T-helper 2 cell treated with Interferon-gamma antibody and Interleukin-4, amounts not matched to agents 5 μg/mL and 100 μg/mL, for 36 hours (primary cell): Measurements from ENCODE around the gene NPIPA1.
"Not testable (repeated sequence)": the region's sequence is repeated elsewhere in the genome, so short reads cannot be mapped to it uniquely, and the experiment has no call there.

Experiments used
- DNase-seq: peaks from one replicate; pipeline ENCODE4 v3.0.0; 2021; ENCODE audit warnings: low spot score
- H3K27ac Mint-ChIP-seq: one replicate; pipeline ENCODE4 v1.8.0; 2021; ENCODE audit warnings: mild to moderate bottlenecking, mixed read lengths
- H3K27me3 Mint-ChIP-seq: one replicate; pipeline ENCODE4 v1.8.0; 2021; ENCODE audit warnings: low read depth, mixed read lengths
- H3K36me3 Mint-ChIP-seq: one replicate; pipeline ENCODE4 v1.8.0; 2021; ENCODE audit warnings: low read depth, mixed read lengths
- H3K4me1 Mint-ChIP-seq: one replicate; pipeline ENCODE4 v1.8.0; 2021; ENCODE audit warnings: low read depth, mixed read lengths
- H3K4me3 Mint-ChIP-seq: one replicate; pipeline ENCODE4 v1.8.0; 2022; ENCODE audit warnings: mild to moderate bottlenecking, moderate library complexity, mixed read lengths
- H3K9me3 Mint-ChIP-seq: one replicate; pipeline ENCODE4 v1.8.0; 2021; ENCODE audit warnings: mixed read lengths

NPIPA1 gene

DNA sequence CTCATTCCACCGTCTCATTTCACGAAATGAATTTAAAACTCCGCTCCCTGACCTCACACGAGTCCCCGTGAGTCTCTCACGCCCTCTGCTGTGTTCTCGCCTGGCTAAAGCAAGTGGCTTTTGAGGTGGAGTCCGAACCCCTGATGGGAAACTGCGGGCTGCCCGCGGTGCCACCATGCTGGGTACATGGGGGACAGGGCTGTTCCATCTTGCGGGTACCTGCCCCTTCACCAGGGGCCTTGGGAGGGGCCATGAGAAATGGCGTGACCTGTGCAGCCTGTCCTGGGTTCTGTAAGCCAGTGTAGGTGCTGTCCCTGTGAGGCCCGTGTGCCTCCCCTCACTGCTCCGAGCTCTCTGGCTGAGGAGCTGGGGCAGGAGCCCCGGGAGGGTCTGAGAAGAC lies 14.3 kb upstream of the NPIPA1 start:
- H3K4me3 Mint-ChIP-seq, H3K9me3 Mint-ChIP-seq, DNase-seq, H3K36me3 Mint-ChIP-seq, H3K27me3 Mint-ChIP-seq, H3K27ac Mint-ChIP-seq, H3K4me1 Mint-ChIP-seq: not testable (repeated sequence)

DNA sequence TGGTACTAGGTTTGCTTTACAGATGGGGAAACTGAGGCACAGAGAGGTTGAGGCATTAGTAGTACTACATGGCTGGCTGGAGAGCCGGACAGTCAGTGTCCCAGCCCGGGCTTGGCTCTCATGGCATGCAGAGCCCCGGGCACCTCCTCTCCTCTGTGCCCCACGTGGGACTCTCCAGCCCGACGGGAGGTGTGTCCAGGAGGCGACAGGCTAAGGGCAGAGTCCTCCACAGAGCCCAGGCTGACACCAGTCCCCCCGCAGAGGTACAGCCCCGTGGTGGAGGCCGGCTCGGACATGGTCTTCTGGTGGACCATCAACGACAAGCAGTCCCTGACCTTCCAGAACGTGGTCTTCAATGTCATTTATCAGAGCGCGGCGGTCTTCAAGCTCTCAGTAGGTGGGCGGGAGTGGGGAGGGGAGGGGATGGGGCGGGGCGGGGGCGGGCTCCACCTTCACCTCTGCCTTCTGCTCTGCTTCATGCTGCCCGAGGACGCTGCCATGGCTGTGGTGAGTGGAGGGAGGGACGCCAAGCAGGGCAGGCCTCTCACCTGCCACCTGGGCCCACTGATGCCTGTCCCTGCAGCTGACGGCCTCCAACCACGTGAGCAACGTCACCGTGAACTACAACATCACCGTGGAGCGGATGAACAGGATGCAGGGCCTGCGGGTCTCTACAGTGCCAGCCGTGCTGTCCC lies 13.7 kb upstream of the NPIPA1 start:
- H3K36me3 Mint-ChIP-seq, DNase-seq, H3K4me1 Mint-ChIP-seq, H3K27ac Mint-ChIP-seq, H3K27me3 Mint-ChIP-seq, H3K4me3 Mint-ChIP-seq, H3K9me3 Mint-ChIP-seq: not testable (repeated sequence)

DNA sequence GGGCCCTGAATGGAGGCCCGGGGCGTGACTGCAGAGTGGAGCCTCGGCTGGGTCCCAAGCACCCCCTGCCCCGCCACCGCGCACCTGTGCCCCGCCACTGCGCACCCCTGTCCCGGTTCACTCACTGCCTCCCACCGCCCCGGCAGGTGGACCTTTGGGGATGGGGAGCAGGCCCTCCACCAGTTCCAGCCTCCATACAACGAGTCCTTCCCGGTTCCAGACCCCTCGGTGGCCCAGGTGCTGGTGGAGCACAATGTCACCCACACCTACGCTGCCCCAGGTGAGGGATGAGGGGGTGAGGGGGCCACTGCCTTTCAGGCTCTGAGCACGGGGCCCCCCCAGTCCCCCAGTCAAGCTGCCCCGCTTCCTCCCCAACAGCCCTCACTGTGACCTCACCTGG lies 12.9 kb upstream of the NPIPA1 start:
- not testable (repeated sequence) for H3K9me3 Mint-ChIP-seq, H3K27me3 Mint-ChIP-seq, H3K27ac Mint-ChIP-seq, H3K4me1 Mint-ChIP-seq, H3K36me3 Mint-ChIP-seq, H3K4me3 Mint-ChIP-seq, DNase-seq

DNA sequence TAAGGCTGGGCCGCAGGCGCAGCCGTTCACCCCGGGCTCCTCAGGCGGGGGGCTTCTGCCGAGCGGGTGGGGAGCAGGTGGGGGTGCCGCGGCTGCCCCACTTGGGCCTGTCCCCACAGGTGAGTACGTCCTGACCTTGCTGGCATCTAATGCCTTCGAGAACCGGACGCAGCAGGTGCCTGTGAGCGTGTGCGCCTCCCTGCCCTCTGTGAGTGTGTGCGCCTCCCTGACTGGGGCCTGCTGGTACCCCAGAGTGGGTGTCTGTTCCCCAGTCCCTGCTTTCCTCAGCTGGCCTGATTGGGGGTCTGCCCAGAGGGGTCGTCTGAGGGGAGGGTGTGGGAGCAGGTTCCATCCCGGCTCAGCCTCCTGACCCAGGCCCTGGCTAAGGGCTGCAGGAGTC lies 12.3 kb upstream of the NPIPA1 start:
- H3K36me3 Mint-ChIP-seq, H3K27me3 Mint-ChIP-seq, H3K9me3 Mint-ChIP-seq, H3K27ac Mint-ChIP-seq, H3K4me1 Mint-ChIP-seq, DNase-seq, H3K4me3 Mint-ChIP-seq: not testable (repeated sequence)

DNA sequence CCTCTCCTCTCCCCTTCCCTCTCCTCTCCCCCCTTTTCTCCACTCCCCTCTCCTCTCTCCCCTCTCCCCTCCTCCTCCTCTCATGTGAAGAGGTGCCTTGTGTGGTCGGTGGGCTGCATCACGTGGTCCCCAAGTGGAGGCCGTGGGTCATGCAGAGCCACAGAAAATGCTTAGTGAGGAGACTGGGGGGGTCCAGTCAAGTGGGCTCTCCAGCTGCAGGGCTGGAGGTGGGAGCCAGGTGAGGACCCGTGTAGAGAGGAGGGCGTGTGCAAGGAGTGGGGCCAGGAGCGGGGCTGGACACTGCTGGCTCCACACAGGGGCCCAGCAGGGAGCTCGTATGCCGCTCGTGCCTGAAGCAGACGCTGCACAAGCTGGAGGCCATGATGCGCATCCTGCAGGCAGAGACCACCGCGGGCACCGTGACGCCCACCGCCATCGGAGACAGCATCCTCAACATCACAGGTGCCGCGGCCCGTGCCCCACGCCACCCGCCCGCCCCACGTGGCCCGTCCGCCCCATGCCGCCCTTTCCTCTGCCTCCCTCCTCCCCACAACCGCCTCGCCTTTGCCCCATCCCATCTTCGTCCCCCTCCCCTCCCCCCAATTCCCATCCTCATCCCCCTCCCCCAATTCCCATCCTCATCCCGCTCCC lies 9.1 kb upstream of the NPIPA1 start:
- not testable (repeated sequence) for H3K27me3 Mint-ChIP-seq, DNase-seq, H3K36me3 Mint-ChIP-seq, H3K9me3 Mint-ChIP-seq, H3K4me3 Mint-ChIP-seq, H3K4me1 Mint-ChIP-seq
- peak overlapping the region; percentile 73 for H3K27ac Mint-ChIP-seq

DNA sequence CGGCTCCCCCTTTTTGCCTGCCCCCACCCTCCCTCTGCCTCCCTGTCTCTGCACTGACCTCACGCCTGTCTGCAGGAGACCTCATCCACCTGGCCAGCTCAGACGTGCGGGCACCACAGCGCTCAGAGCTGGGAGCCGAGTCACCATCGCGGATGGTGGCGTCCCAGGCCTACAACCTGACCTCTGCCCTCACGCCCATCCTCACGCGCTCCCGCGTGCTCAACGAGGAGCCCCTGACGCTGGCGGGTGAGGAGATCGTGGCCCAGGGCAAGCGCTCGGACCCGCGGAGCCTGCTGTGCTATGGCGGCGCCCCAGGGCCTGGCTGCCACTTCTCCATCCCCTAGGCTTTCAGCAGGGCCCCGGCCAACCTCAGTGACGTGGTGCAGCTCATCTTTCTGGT lies 8.1 kb upstream of the NPIPA1 start:
- not testable (repeated sequence) for H3K27me3 Mint-ChIP-seq, H3K4me1 Mint-ChIP-seq, H3K9me3 Mint-ChIP-seq, H3K4me3 Mint-ChIP-seq, DNase-seq, H3K27ac Mint-ChIP-seq, H3K36me3 Mint-ChIP-seq

DNA sequence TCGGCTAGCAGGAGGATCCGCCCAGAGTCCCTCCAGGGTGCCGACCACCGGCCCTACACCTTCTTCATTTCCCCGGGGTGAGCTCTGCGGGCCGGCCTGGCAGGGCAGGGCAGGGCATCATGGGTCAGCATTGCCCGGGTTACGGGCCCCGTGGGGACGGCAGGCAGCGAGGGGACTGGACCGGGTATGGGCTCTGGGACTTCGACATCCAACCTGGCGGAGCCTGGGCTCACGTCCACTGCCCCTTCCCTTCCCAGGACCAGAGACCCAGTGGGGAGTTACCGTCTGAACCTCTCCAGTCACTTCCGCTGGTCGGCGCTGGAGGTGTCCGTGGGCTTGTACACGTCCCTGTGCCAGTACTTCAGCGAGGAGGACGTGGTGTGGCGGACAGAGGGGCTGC lies 7.0 kb upstream of the NPIPA1 start:
- H3K27ac Mint-ChIP-seq, H3K4me3 Mint-ChIP-seq, DNase-seq, H3K9me3 Mint-ChIP-seq, H3K27me3 Mint-ChIP-seq, H3K36me3 Mint-ChIP-seq, H3K4me1 Mint-ChIP-seq: not testable (repeated sequence)

DNA sequence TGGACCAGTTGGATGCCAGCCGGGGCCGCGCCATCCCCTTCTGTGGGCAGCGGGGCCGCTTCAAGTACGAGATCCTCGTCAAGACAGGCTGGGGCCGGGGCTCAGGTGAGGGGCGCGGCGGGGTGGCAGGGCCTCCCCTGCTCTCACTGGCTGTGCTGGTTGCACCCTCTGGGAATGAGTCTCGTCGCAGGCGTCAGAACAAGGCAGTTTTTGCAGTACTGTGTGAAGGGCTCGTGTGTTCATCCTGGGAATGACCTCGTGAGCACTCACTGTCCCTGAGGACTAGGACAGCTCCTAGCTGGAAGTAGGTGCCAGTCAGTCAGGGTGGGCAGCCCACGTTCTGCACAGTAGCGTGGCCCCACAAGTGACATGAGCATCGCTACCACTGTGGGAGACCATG lies 6.3 kb upstream of the NPIPA1 start:
- not testable (repeated sequence) for H3K36me3 Mint-ChIP-seq, H3K27ac Mint-ChIP-seq, H3K27me3 Mint-ChIP-seq, H3K9me3 Mint-ChIP-seq, DNase-seq, H3K4me3 Mint-ChIP-seq, H3K4me1 Mint-ChIP-seq

DNA sequence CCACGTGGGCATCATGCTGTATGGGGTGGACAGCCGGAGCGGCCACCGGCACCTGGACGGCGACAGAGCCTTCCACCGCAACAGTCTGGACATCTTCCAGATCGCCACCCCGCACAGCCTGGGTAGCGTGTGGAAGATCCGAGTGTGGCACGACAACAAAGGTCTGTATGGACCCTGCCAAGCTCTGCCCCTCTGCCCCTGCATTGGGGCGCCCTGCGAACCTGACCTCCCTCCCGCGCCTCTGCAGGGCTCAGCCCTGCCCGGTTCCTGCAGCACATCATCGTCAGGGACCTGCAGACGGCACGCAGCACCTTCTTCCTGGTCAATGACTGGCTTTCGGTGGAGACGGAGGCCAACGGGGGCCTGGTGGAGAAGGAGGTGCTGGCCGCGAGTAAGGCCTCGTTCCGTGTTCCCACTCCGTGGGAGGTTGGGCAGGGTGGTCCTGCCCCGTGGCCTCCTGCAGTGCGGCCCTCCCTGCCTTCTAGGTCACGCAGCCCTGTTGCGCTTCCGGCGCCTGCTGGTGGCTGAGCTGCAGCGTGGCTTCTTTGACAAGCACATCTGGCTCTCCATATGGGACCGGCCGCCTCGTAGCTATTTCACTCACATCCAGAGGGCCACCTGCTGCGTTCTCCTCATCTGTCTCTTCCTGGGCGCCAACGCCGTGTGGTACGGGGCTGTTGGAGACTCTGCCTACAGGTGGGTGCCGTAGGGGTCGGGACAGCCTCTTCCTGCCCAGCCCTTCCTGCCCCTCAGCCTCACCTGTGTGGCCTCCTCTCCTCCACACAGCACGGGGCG lies 4.5 kb upstream of the NPIPA1 start:
- H3K27me3 Mint-ChIP-seq, H3K27ac Mint-ChIP-seq, H3K36me3 Mint-ChIP-seq, H3K4me3 Mint-ChIP-seq, DNase-seq, H3K9me3 Mint-ChIP-seq, H3K4me1 Mint-ChIP-seq: not testable (repeated sequence)

DNA sequence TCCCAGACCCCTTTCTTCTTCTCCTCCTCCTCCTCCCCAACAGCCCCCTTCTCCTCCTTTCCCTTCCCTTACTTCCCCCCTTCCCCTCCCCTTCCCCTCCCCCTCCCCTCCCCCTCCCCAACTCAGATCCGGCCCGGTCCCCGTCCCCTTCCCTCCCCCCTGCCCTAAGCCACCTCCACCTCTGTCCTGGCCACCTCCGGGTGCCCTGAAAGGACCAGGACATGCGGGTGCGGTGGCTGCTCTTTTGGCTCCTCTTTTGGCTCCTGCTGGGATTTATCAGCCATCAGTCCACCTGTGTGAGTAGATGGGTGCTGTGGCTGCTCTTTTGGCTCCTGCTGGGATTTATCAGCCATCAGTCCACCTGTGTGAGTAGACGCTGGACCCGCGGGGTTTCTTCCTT lies 751 bp downstream of the NPIPA1 start:
- H3K4me3 Mint-ChIP-seq, H3K36me3 Mint-ChIP-seq, H3K27ac Mint-ChIP-seq, H3K9me3 Mint-ChIP-seq, H3K4me1 Mint-ChIP-seq, H3K27me3 Mint-ChIP-seq, DNase-seq: not testable (repeated sequence)

DNA sequence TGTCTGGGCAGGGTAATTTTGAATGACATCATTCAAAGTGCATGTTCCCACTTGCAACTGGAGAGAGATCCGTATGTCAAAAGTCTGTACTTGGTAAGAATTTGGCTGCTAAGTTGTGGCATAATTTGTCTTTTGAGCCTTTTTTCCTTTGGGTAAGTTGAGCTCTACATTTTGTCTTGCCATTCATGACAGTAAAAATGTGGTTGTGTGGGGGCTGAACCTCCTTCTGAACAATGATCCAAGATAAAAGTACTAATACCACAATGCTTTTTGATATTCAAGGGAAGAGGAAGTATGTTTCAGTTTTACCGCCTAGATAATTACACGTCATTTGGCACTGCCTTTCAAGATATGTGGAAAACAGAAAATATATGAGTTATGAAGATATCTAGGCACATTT lies 5.4 kb downstream of the NPIPA1 start:
- not testable (repeated sequence) for H3K27ac Mint-ChIP-seq, H3K9me3 Mint-ChIP-seq, H3K4me3 Mint-ChIP-seq, H3K36me3 Mint-ChIP-seq, H3K4me1 Mint-ChIP-seq, H3K27me3 Mint-ChIP-seq
- DNase-seq, result peak; percentile 21

DNA sequence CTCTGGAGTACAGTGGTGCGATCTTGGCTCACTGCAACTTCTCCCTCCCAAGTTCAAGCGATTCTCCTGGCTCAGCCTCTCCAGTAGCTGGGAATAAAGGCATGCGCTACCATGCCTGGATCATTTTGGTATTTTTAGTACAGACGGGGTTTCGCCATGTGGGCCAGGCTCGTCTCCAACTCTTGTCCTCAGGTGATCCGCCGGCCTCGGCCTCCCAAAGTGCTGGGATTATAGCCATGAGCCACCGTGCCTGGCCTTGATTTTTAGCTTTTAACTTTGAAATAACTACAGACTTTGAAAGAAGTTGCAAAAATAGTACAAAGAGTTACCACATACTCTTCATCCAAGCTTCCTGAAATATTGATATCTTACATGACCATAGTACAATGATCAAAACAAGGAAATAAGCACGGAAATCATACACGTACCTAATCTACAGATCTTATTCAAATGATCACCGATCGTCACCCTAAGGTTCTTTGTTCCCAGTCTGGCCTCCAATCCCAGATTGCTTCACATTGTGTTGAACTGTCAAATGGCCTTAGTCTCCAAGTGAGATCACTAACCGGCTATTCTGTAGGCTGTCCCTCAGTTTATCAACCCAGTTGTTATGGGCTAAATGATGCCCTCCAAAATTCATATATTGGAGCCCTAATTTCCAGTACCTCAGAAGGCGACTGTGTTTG lies 18.4 kb downstream of the NPIPA1 start:
- H3K9me3 Mint-ChIP-seq, result no peaks in the 10 kb centered on the region
- no peak overlapping the region for H3K27ac Mint-ChIP-seq
- no peaks in the 10 kb centered on the region for H3K36me3 Mint-ChIP-seq
- H3K27me3 Mint-ChIP-seq, result peaks cover 2% of the 10 kb centered on the region
- H3K4me3 Mint-ChIP-seq, result no peak overlapping the region
- DNase-seq, result no peak
- no peaks in the 10 kb centered on the region for H3K4me1 Mint-ChIP-seq

DNA sequence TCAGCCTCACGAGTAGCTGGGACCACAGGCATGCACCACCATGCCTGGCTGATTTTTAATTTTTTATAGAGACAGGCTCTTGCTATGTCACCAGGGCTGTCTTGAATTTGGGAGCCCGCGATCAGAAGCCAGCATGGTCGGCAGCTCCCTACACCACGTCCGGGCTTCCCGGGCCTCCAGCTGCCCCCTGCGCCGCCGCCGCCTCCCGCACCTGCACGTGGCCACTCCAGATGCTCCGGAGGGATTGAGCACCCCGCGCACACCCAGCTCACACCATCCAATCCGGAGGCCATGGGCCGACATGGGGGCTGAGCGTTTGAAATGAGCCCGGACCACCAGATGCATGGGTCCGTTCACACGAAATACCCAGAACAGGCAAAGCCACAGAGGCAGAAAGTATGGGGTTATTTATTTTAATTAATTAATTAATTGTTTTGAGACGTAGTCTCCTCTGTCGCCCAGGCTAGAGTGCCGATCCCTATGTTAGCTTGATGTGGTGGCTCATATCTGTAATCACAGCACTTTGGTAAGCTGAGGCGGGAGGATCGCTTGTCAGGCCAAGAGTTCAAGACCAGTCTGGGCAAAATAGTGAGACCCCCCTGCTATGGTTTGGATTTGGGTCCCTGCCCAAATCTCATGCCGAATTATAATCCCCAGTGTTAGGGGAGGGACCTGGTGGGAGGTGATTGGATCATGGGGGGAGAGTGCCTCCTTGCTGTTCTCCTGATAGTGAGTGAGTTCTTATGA lies 20.5 kb downstream of the NPIPA1 start:
- Mint-ChIP-seq H3K27ac (no peak overlapping the region), H3K27me3 (peaks cover 11% of the 10 kb centered on the region), H3K4me1 (no peaks in the 10 kb centered on the region), H3K9me3 (no peaks in the 10 kb centered on the region), H3K4me3 (no peak overlapping the region), H3K36me3 (no peaks in the 10 kb centered on the region)
- no peak for DNase-seq

DNA sequence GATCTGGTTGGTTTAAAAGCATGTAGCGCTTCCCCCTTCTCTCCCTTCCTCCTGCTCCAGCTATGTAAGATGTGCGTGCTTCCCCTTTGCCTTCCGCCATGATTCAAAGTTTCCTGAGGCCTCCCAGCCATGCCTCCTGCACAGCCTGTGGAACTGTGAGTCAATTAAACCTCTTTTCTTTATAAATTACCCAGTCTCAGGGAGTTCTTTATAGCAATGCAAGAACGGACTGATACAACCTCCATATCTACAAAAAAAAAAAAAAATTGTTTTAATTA lies 21.0 kb downstream of the NPIPA1 start:
- Mint-ChIP-seq H3K4me3 (no peak overlapping the region), H3K27me3 (peaks cover 14% of the 10 kb centered on the region), H3K4me1 (no peaks in the 10 kb centered on the region), H3K9me3 (no peaks in the 10 kb centered on the region), H3K36me3 (no peaks in the 10 kb centered on the region), H3K27ac (no peak overlapping the region)
- no peak for DNase-seq
